Left ventricle myocardium inferior (tissue), 1 donor: ENCODE measurements around the gene F7. TPM values are rescaled to one million over a fixed set of nuclear protein-coding genes. Genes with fewer than 3 reads are reported as not detected.

ENCODE experiments used
- DNase-seq: peaks from one replicate; pipeline ENCODE4 v3.0.0-alpha.2; 2020
- H3K27ac ChIP-seq: fragments of 200-600 bp; replicated peaks from 2 replicates; pipeline ENCODE4 v1.8.0; 2021
- H3K27me3 ChIP-seq: fragments of 200-600 bp; 2 replicates; pipeline ENCODE4 v1.8.0; 2021; ENCODE audit warnings: low read depth
- H3K36me3 ChIP-seq: fragments of 200-600 bp; 2 replicates; pipeline ENCODE4 v1.8.0; 2021
- H3K4me1 ChIP-seq: fragments of 200-600 bp; 2 replicates; pipeline ENCODE4 v1.8.0; 2021
- H3K4me3 ChIP-seq: fragments of 200-600 bp; 2 replicates; pipeline ENCODE4 v1.8.0; 2021; ENCODE audit warnings: mild to moderate bottlenecking, moderate library complexity
- H3K9me3 ChIP-seq: fragments of 200-600 bp; replicated peaks from 2 replicates; pipeline ENCODE4 v1.8.0; 2021
- intact Hi-C: fragments of 100-400 bp; cut with micrococcal nuclease; formaldehyde crosslinking; loops from one replicate; pipeline ENCODE4 v1.11.0; 2022
- total RNA-seq: library from RNA; stranded (reverse); fragmentation: NEBNext Ultra II Directional; extraction: Animal tissue kit (Norgen Biotek cat#: 25700); gene quantifications from one replicate; pipeline ENCODE4 v1.2.1, GENCODE V29; 2021
- TF ChIP-seq, protein P1 (sequence below): fragments of 200-600 bp; IDR thresholded peaks from 2 replicates; pipeline ENCODE4 v1.8.0; 2021; ENCODE audit warnings: antibody characterized with exemption, mild to moderate bottlenecking, borderline replicate concordance
- donor health status: DM: no; HTN: yes; CAD: no; lungs with severe emphysema.

Gene F7
- total RNA-seq, 1 donor from 2014 or later = not detected

DNA sequence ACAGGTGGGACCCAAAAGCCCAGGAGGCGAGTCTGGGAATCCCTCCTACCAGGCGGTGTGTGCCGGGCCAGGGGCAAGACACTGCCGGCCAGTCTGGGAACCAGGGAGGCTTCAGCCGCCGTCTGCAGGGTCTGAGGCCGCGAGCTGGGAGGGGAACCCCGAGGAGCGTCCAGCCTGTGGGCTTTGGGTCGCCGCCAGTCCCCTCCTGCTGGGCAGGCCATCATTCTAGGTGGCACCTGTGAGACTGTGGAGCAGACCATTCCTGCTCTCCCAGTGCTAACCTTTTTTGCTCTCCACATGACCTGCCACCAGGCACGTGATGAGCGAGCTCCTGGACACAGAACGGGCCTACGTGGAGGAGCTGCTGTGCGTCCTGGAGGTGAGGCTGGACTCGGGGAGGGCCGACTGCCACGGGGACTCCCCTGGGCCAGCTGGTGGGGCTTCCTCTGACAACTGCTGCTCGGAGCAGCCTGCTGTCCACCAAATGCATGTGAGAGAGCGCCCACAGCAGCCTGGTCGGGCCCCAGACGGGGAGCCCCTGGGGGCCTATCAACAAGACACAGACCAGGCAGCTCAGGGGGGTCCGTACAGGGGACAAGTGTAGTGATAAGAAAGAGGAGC lies 24.6 kb upstream of the F7 start:
- peaks cover 63% of the 10 kb centered on the region for H3K36me3 ChIP-seq
- no peaks in the 10 kb centered on the region for H3K27me3 ChIP-seq
- TF ChIP-seq, protein P1, sequence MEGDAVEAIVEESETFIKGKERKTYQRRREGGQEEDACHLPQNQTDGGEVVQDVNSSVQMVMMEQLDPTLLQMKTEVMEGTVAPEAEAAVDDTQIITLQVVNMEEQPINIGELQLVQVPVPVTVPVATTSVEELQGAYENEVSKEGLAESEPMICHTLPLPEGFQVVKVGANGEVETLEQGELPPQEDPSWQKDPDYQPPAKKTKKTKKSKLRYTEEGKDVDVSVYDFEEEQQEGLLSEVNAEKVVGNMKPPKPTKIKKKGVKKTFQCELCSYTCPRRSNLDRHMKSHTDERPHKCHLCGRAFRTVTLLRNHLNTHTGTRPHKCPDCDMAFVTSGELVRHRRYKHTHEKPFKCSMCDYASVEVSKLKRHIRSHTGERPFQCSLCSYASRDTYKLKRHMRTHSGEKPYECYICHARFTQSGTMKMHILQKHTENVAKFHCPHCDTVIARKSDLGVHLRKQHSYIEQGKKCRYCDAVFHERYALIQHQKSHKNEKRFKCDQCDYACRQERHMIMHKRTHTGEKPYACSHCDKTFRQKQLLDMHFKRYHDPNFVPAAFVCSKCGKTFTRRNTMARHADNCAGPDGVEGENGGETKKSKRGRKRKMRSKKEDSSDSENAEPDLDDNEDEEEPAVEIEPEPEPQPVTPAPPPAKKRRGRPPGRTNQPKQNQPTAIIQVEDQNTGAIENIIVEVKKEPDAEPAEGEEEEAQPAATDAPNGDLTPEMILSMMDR = no peak
- H3K4me3 ChIP-seq = no peak overlapping the region
- intact Hi-C loops = no loop called here
- H3K9me3 ChIP-seq = no peaks in the 10 kb centered on the region
- DNase-seq = no peak
- no peak overlapping the region for H3K27ac ChIP-seq
- peaks cover 21% of the 10 kb centered on the region for H3K4me1 ChIP-seq

DNA sequence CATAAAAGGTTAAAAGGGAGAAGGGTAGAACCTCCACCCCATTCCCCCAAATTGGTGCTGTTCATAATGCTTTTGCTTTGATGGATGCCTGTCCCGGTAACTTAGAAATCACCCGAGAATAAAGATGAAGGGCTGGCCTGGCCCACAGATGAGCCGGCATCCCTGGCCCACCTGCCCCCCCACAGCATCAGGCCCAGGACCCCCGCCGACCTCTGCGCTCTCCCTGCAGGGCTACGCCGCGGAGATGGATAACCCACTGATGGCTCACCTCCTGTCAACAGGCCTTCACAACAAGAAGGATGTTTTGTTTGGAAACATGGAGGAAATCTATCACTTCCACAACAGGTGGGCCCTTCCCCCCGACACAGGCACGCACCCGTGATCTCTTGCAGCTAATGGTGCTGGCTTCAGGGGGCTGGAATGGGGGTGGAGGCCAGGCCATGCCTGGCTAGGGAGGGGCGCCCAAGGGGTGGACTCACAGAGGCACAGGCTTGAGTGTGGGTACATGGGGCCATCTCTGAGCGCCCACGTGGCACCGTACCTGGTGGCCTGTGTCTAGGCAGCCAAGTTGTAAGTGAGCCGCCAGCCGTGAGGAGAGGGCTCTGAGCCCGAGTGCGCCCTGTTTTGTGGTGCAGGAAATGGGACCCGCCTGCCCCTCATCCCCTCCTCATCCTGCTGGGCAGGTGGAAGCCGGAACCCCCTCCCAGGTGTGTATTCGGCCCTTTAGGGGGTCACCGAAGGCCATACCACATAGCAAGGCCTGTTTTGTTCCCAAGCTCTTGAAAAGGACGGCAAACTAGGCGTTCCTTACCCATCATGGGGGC lies 23.2 kb upstream of the F7 start:
- Histone ChIP-seq H3K4me3 (no peak overlapping the region), H3K4me1 (peaks cover 21% of the 10 kb centered on the region), H3K36me3 (peaks cover 63% of the 10 kb centered on the region), H3K27me3 (no peaks in the 10 kb centered on the region), H3K27ac (no peak overlapping the region), H3K9me3 (no peaks in the 10 kb centered on the region)
- intact Hi-C loops = no loop called here
- no peak for DNase-seq
- TF ChIP-seq, protein P1 = no peak

DNA sequence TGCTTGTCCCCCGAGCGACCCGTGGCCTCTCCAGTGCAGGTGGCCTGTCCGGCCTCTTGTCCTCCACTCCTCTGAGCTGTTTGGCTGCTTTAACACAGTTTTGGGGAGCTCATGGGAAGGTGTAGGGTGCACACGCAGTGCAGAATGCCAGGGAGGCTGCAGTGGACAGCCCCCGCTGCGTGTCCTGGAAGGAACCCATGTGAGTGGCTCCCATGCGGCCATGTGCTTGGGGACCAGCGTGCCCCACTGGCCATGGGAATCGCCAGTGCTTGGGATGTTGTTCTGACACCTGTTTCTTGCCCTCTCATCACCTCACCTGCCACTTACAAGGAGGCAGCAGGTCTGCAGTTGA lies 22.6 kb upstream of the F7 start:
- no peak overlapping the region for H3K4me3 ChIP-seq
- H3K4me1 ChIP-seq = peaks cover 21% of the 10 kb centered on the region
- no peak for DNase-seq
- peak overlapping the region; percentile 54 for H3K27ac ChIP-seq
- H3K9me3 ChIP-seq = no peaks in the 10 kb centered on the region
- no peaks in the 10 kb centered on the region for H3K27me3 ChIP-seq
- intact Hi-C loops = no loop called here
- TF ChIP-seq, protein P1 = no peak
- H3K36me3 ChIP-seq = peaks cover 63% of the 10 kb centered on the region

DNA sequence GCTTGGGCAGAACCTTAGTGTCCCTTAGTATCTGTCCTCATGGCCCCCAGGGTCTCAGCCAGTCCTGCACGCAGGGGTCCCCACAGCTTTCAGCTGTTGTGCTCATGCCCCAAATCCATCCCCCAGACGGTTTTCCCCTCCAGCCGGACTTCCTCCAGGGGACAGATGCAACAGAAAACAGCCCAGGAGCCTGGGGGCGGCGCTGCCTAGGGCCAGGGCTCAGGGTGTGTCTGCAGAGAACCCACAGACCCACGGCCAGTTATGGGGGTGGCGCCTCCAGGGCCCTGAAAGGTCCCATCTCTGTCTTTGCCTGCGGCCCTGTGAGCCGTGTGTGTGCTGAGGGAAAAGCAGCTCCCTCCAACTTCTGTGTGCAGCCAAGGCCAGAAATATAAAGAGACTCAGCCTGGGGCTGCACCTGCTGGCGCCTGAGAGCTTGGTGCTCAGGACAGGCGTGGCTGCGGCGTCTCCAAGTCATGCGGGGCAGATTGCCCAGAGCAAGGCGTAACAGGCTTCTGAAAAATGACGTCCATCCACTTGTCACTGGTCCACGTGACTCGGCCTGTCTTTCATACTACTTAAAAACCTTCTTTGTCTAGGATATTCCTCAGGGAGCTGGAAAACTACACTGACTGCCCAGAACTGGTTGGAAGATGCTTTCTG lies 22.1 kb upstream of the F7 start:
- TF ChIP-seq, protein P1 = no peak
- H3K36me3 ChIP-seq = peaks cover 63% of the 10 kb centered on the region

DNA sequence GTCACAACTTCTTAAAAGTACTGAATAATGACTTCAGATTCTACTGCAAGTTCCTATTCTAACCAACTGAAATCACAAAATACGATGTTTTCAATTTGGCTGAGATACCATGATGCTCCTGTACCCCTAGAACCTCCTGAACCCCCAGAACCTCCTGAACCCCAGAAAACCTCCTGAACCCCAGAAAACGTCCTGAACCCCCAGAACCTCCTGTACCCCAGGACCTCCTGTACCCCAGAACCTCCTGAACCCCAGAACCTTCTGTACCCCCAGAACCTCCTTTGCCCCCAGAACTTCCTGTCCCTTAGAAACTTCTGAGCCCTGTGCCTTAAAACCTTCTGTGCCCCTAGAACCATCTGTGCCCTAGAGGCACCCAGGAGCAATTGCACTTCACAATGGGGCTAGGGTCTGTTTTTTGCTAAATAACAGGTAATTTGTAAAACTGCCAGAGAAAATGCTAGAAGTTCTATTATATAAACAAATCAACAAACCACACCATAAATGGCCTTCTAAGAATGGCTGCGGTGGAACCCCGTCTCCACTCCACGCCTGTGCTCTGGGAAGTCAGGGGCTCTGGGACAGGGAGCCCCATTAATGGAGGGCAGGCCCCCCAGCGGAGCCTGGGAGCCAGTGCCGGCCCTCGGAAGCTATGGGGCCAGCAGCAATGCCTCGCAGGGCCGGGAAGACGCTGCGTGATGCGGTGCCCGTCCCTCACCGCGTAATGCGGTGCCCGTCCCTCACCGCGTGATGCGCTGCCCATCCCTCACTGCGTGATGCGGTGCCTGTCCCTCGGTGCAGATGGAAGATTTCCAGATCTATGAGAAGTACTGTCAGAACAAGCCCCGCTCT lies 21.3 kb upstream of the F7 start:
- Histone ChIP-seq H3K27ac (peak overlapping the region; percentile 54), H3K4me1 (peaks cover 16% of the 10 kb centered on the region), H3K36me3 (peaks cover 60% of the 10 kb centered on the region), H3K9me3 (no peaks in the 10 kb centered on the region), H3K27me3 (no peaks in the 10 kb centered on the region), H3K4me3 (no peak overlapping the region)
- TF ChIP-seq, protein P1 = no peak
- DNase-seq = no peak
- intact Hi-C loops = no loop called here

More for the DNA sequence above, 22.1 kb upstream of the F7 start:
- DNase-seq = peak; percentile 76
- no peaks in the 10 kb centered on the region for H3K9me3 ChIP-seq
- H3K27ac ChIP-seq = peak overlapping the region; percentile 54
- H3K4me1 ChIP-seq = peaks cover 21% of the 10 kb centered on the region
- no peak overlapping the region for H3K4me3 ChIP-seq
- intact Hi-C loops = no loop called here
- H3K27me3 ChIP-seq = no peaks in the 10 kb centered on the region
